Activated CD4-positive, CD25-positive, alpha-beta regulatory T cell (primary cell): ENCODE measurements around the gene TGM1.
A peak's percentile ranks its signal among the peaks of the same experiment; 100 is the strongest.

Experiments used
- DNase-seq, 4 experiments: peaks; one replicate each; lab custom pipeline; 2025; lab: John Stamatoyannopoulos, UW

TGM1 gene

DNA sequence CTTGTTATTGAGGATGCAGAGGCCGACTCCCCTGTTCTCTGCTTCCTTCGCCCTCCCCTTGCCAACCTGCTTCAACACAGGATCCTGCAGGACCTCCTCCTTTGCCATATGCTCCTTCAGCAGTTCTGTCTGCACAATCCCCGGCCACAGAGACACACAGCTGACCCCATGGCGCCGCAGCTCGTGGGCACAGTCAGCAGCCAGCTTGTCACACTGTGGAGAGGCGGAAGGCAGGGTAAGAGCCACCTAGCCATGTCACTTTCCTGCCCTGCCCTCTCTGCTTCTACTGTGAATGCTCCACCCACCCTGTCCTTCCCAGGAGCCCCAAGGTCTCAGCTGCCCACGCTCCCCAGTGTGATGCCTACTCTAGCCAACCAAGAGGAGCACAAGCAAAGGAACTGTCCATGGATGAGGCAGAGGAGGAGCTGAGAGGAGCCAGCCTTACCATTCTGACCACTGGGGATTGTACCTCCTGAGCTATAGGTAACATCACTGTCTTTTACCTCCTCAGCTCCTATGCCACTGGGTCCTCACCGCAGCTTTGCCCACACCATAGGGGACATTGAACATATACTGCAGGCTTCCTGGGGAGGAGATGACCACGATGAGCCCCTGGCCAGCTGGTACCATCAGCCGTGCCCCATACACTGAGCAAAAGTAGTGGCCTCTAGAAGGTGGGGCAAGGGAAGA, 29.3 kb upstream of the TGM1 start:
- DNase-seq, result no peak

DNA sequence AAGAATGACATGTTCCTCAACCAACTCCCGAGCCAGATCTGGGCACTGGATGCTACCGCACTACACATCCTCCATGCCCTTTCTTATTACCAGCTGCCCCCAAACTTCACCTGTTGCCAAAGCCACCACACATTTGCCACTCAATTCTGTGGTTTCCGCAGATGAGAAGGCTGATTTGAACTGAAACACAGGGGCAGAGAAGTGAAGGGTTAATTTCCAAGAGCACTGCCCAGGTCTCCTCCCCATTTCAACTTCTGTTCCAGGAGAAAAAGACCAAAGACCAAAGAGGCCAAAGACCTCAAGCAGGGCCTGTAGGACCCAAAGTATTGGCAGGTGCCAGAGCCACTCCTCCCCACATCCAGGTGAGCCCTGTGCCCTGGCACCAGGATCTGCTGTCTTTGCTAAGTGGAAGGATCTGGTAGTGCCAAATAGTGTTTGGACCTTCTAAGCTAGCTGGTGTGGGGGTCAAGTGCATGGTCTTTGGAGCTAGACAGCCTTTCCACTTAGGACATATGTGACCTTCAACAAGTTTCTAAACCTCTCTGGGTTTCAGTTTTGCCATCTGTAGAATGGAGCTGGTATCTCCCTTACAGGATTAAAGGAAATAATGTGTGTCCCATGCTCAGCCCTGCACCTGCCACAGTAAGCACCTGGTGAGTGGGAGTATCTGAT, 28.6 kb upstream of the TGM1 start:
- no peak for DNase-seq

DNA sequence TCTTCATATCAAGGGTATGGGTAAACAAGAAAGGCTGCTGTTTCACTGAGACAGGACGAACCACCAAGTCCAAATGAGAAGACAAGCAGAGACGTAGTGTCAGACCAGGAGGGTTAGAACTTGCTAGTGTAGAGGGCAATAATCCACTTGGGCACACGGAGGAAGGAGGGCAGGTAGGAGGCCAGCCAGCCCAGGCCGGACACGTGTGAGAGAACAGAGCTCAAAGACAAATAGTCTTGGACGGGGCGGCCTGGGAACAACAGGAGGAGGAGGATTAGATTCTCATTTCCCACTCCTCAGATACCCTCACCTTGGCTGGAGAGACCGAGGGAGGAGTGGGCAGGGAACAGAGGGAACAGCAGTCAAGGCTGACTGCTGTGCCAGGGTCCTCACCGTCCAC, 27.8 kb upstream of the TGM1 start:
- no peak for DNase-seq

DNA sequence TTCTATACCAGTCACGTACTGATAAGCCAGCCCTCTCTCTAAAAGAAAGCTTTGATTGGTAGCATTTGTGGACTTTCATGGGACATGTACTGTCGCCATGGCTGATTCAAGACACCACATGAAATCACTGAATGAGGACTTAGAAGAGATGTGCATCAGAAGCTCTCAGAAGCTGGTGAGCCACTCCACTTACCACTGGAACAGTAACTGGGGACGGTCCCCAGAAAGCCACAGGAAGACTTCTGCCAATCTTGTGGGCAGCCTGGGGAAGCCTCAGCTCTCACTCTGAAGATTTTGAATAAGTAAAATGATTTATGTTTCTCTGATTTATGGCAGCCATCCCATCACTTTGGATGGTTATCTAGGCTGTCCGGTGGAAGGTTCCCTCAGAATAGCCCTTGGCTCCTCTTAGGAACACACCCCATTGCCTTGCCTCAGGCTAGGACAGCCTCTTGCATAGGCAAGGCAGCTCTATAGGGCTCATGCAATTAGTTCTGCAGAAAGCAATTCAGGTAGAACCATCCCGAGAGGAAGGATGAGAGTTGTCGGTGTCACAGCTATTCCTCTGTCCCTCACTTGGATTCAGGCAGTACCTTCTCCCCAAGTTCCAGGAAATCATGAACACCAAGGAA, 26.8 kb upstream of the TGM1 start:
- DNase-seq, result peak in 1 of 4 experiments; percentile 14

DNA sequence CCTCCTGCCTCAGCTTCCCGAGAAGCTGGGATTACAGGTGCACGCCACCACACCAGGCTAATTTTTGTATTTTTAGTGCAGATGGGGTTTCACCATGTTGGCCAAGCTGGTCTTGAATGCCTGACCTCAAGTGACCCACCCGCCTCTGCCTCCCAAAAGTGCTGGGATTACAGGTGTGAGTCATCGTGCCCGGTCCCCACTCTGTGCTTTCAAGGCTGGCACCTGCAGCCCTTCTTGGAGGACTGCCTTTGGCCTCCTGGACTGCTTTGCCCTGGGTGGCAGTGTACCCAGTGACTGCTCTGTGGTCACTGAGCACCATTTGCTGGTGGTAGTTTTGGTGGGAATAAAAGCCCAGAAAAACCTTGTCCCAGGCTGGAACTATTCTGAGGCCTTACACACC, 24.0 kb upstream of the TGM1 start:
- DNase-seq, result no peak

DNA sequence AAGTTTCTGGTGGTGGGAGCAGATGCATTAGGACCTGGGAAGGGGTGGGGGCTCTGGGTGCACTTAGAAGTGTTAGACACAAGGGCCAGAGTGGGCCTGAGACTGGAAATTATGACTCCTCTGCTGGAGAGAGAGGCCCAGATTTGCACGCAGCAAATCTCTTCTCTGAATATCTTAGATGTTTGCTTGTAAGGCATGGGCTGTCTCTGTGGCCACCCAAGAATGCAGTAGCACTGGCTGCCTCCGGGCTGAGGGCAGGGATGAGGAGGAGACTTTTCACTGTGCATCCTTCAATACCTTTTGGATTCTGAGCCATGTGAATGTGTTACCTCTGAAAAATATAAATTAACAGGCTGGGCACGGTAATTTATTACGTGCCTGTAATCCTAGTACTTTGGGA, 22.4 kb upstream of the TGM1 start:
- DNase-seq, result no peak

DNA sequence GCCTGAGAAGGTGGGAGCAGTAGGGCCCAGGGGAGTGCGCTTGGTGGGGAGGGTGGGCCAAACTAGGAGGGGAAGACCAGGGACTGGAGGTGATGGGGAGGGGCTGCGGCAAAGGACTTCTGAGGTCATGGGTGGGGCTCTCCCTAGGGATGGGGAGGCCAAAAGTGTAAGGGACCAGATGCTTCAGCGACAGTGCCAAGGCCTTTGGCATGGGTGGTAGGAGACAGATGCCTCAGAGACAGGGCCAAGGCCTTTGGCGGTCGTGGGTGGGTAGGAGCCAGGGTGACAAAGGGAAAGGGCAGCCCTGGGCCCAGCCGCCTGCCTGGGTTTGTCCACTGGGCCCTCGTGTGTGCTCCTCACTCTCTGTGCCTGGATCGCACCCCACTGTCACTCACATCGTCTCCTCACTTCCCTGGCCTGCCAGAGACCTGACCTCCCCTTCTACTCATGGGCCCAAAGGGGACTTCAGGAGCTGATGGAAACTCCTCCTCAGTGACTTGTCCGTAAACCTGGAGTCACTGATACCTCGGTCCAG, 21.6 kb upstream of the TGM1 start:
- DNase-seq, result no peak

DNA sequence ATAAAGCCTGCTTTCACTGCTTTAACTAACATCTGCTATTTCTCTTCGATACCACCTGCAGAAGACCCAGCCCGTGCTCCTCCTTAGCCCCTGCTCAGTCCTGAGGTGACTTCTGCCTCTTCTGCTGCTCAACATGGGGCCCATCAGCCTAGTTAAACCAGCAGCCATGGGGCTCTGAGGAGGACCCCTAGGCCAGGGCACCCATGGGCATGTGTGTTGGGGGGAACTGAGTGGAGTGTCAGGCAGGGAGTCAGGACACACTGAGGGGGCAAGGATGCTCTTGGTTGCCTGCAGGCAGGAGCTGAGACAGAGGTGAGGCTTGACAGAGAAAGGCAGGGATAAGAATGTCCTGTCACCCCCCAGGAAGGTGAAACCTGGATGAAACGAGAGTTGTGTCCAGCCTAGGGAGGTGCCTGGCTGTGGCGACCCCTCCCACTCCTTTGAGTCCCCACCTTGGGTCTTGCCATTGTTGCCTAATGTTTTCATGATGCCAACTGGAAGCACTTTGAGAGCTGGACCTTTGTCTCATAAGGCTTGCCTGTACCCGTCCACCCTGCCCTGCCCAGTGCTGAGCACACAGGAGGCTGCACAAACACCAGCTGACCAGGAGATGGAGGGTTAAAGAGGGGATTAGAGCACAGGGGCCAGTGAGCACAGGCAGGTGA, 21.0 kb upstream of the TGM1 start:
- DNase-seq, result no peak

DNA sequence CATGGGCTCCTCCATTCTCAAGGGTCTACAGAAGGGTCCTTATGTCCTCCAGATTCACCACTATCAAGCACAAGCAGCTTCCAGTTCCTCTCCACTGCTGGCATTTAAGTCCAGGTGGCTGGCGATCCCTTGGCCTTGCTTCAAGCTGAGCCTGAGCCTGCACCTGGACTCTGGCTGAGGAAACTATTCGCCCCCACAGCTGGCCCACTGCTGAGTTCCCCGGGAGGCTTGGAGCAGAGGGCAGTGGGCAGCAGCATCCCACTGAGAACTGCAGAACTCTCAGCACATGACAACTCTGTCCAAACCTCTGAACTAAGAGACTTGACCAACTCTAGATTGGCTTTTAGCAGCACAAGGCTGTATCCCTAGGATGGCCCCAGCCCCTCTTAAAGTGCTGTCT, 19.8 kb upstream of the TGM1 start:
- DNase-seq, result no peak

DNA sequence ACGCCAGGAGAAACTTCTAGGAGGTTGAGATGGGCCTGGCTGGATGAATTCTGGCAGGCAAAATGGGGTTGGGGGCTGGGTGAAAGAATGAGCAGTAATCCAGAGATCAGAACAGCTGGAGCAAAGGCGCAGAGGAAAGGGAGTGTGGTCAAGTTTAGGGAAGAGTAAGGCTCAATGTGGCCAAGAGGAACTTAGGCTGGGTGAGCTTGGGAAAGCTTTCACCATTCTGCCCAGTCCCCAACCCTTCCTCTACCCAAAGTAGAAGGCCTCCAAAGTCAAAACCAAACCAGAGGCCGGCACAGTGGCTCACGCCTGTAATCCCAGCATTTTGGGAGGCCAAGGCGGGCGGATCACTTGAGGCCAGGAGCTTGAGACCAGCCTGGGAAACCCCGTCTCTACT, 18.7 kb upstream of the TGM1 start:
- DNase-seq, result no peak

DNA sequence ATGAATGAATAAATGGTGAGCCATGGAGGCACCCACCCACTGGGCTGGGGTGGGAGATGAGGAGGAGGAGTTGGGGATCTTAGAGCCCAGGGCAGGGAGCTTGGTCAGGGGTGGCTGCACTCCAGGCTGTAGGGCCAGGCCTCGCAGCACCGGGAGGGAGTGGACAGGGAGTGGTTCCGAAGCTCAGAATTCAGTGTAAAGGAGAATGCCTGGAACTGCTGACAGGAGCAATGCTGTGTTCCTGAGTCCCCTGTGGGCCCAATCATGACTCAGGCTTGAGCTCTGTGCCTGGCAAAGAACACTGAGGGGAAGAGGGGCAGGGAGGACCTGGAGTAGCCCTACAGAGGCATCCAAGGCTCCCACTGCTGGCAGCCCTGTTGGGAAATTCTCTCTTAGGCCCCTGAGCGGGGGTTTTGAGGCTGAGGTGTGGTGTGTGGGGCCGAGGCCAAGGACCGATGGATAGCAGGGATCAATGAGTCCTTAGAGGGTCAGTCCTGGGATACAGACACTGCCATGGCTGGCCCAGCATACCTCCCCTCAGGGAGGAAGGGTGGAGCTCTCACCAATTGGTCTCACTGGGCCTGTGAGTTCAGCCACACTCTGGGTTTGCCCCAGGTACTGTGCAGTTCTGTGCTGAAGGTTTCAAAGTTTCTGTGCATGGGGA, 18.0 kb upstream of the TGM1 start:
- DNase-seq, result no peak

DNA sequence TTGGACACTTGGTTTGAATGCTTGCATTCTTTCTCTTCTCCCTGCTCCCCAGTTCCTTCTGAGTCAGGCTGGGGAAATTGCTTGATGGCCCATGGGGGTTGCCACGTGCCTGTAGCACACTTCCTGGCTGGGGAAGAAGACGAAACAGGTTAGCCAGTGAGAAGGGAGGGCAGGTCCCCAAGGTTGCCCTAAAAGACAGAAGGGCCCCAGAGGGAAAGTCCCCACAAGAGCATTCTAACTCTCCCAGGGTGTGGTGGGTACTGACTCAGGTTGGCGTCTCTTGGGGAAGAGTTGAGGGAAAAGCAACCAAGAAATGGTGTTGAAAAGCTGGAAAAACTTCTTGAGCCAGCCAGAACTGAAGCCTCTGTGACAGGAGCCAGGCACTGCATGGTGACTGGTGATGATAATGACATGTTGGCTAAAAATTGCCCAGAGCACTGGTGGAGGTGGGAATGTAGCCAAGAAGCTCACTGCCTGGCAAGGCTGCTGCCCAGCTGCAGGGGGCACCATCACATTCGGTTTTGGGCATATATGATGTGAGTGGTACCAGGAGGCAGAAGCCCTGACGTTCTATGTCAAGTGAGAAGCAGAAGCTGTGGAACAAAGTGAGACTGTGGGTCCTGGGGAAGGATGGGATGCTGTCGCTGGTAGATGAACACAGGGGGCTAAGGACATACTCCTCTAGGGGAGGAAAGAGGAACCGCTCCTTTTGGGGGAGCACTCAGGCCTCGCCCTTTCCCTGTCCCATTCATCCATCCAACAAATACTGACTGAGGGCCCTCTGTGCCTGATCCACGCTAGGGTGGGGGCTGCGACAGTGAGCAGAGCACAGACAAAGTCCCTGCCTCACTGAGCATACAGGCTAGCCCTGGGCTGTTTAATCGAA, 16.6 kb upstream of the TGM1 start:
- no peak for DNase-seq

DNA sequence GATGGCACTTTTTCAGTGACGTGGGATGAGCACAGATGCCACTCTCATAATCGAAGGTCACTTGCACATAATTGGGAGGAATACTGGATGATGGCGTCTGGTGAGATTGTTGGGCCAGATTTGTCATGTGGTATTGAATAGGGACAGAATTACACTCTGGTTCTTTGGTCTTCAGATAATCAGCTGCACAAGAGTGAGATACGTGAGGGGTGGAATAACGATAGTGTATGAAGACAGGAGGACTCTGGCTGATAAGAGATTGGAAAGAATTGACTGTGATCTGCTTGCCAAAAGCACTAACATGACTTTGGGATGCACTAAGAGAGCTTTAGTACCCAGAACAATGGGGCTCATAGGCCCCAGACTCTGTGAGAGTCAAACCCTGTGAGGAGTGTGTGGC, 15.4 kb upstream of the TGM1 start:
- DNase-seq, result no peak

DNA sequence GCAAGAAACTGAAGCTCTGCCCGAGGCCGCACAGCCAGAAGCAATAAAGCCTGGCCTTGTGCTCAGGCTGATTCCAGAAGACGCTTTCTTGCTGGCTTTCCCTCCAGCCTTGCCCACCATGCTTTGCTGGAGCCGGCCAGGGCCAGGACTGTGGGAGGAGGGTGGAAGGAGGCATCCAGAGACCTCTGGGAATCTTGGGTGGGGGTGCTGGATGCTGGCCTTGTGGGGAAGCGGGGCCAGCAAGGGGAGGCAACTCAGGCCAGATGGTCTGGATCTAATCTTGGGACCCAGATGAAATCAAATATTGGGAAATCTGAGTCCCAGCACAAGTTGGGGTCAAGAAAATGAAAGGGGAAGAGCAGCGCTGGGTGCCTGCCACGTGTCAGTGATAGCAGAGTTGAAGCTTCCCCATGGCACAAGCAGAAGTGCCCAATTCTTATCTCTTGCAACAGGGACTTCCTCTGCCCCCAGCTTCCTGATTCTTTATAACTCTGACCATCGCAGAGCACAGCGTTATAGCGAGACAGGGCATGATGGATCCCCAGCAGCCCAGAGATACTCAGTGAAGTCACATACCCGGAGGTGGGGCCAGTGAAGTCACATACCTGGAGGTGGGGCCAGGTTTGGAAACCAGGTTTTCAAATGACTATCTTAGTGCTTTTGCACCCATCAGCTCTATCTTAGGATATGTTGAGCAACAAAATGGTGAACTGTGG, 14.8 kb upstream of the TGM1 start:
- DNase-seq, result no peak

DNA sequence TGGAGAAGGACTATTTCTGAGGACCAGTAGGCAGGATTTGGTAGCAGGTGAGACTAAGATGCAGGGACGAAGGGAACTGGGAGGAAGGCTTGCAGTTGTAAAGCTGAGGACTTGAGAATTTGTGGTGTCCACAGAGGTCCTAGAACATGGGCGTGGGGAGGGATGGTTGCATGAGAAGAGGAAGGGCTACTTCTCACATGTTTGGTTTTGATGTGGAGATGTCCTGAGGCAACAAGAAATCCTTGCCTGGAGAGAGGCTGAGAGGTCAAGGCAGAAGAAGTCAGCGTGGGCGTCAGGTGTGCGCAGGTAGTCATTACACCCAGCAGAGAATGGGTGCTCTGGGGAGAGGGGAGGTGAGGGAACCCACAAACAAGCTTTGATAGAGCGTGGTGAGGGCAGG, 14.1 kb upstream of the TGM1 start:
- no peak for DNase-seq

DNA sequence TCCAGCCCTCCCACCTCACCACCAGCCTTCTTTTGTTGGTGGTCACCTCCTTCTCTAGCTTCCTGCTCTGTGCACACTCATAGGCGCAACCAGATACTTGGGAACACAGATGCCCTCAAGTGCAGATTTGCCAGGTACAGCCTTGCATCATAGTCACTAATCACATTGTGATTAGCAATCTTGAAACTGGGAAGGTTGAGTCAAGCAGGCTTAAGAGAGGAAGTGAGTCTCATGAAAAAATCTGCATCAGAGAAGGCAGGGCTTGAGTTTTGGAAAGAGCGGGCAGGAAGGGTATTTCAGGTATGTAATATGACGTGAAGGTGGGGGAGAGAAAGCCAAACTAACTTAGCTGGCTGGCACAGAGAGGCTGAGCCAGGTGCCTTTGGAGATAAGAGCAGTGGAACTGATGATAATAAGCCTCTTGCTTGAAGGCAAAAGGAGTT, 11.1 kb upstream of the TGM1 start:
- no peak for DNase-seq

DNA sequence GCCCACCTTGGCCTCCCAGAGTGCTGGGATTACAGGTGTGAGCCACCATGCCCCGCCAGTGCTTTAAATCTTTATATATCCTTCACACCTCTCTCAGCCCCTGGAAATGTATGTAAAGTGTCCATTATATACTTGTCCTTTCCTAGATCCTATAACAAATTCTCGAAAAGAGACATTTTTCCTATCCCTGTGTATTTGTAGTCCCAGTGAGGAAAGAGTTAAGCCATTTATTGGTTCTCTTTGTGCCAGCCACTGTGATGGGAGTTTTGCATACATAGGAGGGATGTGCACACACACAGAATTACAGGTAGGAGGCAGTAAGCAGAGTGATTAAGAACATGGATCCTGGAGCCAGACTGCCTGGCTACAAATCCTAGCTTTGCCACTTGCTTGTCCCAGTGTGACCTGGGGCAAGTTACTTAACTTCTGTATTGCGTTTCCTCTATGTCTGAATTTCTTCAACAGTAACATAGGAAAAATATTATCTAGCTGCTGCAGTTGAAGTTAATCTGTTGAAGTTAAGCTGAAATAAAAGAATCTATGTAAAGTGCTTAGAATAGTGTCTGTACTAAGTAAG, 10.5 kb upstream of the TGM1 start:
- no peak for DNase-seq

DNA sequence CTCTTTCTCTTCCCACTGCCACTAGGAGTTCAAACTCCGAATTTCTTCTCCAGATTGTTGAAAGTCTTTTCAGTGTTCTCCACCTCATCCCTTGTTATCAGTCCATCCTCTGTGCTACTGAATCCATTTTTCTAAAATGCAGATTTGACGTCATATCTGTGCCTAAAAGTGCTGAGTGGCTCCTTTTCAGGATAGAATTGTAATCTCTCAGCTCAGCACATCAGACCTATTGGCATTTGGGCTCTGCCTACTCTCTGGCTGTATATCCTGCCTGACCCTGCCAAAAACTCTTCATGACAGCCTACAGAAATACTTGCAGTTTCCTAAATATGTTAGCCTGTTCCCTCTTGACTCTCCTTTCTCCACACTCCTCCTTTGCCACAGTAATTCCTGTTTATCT, 9.5 kb upstream of the TGM1 start:
- no peak for DNase-seq

DNA sequence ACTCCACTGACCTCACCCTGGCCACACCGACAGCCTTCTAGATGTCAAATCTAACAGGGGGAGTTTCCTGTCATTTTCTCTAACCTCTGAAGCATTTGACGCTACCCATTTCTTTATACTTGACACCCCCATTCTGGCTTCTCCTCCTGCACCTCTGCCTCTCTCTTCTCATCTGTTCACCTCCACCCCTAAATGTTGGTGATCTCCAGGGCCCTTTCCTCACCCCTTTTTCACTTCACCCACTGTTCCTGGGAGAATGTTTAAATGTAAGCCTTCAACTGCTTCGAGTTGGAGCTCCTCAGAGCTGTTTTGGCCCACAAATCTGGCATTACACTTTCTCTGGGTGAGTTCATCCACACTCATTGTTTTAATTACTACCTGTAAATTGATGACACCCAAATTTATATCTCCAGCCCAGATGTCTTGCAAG, 8.9 kb upstream of the TGM1 start:
- no peak for DNase-seq
